Measurements from ENCODE around the gene SLC30A4.

DNA sequence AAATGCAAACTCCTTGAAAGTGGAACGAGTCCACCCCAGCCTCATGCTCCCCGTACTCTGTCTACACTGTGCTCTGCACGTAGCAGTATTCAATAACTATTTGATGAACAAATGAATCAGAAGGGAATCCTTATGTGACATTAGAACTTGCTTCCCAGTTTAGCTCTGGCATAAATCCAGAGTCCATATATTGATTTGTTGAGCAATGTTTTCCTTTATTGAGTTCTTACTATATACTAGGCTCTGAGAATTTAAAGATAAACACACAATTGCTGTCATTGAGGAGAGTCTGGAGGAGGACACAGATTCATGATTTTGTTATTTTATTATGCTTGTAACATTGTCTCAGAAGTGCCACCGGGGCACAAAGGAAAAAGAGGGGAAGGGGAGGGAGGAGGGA, 73.2 kb downstream of the SLC30A4 start:
- TF ChIP-seq, protein P1, sequence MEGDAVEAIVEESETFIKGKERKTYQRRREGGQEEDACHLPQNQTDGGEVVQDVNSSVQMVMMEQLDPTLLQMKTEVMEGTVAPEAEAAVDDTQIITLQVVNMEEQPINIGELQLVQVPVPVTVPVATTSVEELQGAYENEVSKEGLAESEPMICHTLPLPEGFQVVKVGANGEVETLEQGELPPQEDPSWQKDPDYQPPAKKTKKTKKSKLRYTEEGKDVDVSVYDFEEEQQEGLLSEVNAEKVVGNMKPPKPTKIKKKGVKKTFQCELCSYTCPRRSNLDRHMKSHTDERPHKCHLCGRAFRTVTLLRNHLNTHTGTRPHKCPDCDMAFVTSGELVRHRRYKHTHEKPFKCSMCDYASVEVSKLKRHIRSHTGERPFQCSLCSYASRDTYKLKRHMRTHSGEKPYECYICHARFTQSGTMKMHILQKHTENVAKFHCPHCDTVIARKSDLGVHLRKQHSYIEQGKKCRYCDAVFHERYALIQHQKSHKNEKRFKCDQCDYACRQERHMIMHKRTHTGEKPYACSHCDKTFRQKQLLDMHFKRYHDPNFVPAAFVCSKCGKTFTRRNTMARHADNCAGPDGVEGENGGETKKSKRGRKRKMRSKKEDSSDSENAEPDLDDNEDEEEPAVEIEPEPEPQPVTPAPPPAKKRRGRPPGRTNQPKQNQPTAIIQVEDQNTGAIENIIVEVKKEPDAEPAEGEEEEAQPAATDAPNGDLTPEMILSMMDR (conservative IDR thresholded peaks at IDR 0.05): no peak
- TF ChIP-seq ZFX (IDR thresholded peaks at IDR 0.05): no peak

Measured in C4-2B (cell line).